ENCODE results near the gene PSMG3. TPM values are rescaled to one million over a fixed set of nuclear protein-coding genes. Genes with fewer than 3 reads are reported as not detected.

Gene PSMG3
- polyA plus RNA-seq, 2 donors = 66.9 to 72.3 TPM

DNA sequence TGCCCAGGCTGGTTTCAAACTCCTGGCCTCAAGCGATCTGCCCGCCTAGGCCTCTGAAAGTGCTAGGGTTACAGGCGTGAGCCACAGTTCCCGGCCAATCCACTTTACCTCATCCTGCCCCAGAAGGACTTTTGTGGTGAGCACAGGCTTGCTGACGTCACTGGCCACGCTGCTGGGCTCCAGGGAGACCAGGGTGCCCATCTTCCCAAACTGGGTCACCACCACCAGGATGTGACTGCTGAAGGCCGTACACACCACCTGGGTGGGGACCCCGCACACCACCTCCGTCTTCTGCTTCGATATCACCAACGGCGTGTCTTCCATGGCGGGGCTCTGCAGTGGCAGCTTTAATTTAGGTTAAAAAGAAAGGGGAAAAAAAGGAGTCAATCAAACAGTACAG, 816 bp downstream of the PSMG3 start:
- Histone ChIP-seq H3K27ac (ENCODE audit: low read depth in 2 of 2, low read length in 1 of 2) (peak overlapping the region; percentile 95 to 98), H3K4me3 (ENCODE audit: low read depth in 1 of 2, low read length in 2 of 2) (peak overlapping the region; percentile 60 to 89), H3K4me1 (ENCODE audit: control insufficient read depth in 2 of 2, insufficient read depth in 2 of 2, low read length in 1 of 2) (peaks cover 0 to 19% of the 10 kb centered on the region in 2 donors), H3K36me3 (ENCODE audit: control insufficient read depth in 2 of 2, insufficient read depth in 2 of 2, low read length in 1 of 2) (peaks cover 0 to 4% of the 10 kb centered on the region in 2 donors), H3K27me3 (ENCODE audit: control insufficient read depth in 1 of 2, insufficient read depth in 2 of 2, low read length in 2 of 2) (no peaks in the 10 kb centered on the region), H3K9me3 (ENCODE audit: control insufficient read depth in 2 of 2, insufficient read depth in 1 of 2, low read depth in 1 of 2, low read length in 1 of 2) (no peaks in the 10 kb centered on the region)
- WGBS, 2 donors = 48 to 51% methylated on average over 13 of the region's 13 CpGs

DNA sequence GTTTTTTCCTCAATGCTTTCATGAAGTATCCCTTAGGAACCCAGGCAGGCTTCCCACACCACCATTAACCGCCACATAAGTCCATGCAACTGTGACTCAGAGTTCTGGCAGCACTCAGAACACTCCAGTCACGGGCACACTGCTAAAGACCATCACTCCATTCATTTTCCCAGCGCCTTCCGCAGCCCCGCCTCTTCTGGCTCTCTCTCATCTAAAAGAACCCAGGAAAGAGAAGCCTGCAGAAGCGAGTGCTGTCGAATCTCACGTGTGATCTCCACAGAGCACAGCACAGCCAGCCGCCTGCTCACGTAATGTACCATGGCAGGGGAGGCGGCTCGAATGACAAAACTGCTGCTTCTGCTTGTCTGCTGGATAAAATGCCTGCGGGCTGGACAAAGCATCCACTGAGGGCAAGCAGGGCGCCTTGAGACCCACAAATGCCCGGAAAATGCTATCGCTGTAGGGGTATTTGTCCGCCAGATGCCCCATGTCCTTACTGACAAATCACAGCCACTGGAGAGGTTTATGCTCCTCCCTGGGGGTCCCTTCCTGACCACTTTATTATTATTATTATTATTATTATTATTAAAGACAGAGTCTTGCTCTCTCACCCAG, 1.8 kb downstream of the PSMG3 start:
- Histone ChIP-seq H3K27ac (ENCODE audit: low read depth in 2 of 2, low read length in 1 of 2) (peak overlapping the region; percentile 95 to 98), H3K4me3 (ENCODE audit: low read depth in 1 of 2, low read length in 2 of 2) (no peak overlapping the region), H3K9me3 (ENCODE audit: control insufficient read depth in 2 of 2, insufficient read depth in 1 of 2, low read depth in 1 of 2, low read length in 1 of 2) (no peaks in the 10 kb centered on the region), H3K36me3 (ENCODE audit: control insufficient read depth in 2 of 2, insufficient read depth in 2 of 2, low read length in 1 of 2) (peaks cover 0 to 4% of the 10 kb centered on the region in 2 donors), H3K27me3 (ENCODE audit: control insufficient read depth in 1 of 2, insufficient read depth in 2 of 2, low read length in 2 of 2) (no peaks in the 10 kb centered on the region), H3K4me1 (ENCODE audit: control insufficient read depth in 2 of 2, insufficient read depth in 2 of 2, low read length in 1 of 2) (peaks cover 0 to 22% of the 10 kb centered on the region in 2 donors)
- 50 to 55% methylated on average over 17 of the region's 17 CpGs for WGBS, 2 donors

DNA sequence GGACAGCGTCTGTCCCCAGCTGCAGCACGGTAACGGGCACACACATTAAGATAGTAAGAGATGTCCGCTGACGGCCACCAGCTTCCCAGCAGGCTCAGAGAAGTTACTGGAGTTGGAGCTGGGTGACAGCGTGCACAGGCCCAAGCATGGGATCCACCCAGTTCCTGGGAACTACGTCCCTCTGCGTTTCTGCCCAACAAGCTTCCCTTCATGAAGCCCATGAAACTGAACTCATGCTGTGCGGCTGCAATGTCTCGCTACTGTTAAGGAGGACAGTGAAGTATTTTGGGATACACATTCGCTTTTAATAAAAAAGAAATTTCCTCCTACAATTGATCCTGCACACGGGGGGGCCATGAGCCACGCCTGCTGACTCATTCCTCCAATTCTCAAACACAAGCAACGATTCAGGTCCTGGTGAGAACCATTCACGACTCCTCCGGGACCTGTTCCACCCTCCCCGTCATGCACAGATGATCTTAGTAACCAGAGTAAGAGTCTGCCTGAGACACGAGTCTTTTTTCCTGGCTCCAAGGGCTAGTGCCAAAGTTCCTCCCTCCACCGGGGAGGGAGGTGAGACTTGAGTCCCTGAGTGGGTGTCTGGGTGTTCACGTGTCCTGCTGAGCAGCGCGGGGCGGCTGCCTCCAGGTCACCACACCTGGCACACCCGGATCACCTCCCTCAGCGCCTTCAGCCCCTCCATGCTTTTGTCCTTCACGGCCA, 2.6 kb downstream of the PSMG3 start:
- no peaks in the 10 kb centered on the region for H3K27me3 ChIP-seq (ENCODE audit: control insufficient read depth in 1 of 2, insufficient read depth in 2 of 2, low read length in 2 of 2)
- peak overlapping the region in 1 of 2 donors; percentile 14 for H3K4me3 ChIP-seq (ENCODE audit: low read depth in 1 of 2, low read length in 2 of 2)
- 54 to 60% methylated on average over 26 of the region's 26 CpGs for WGBS, 2 donors
- H3K4me1 ChIP-seq (ENCODE audit: control insufficient read depth in 2 of 2, insufficient read depth in 2 of 2, low read length in 1 of 2) = peaks cover 0 to 22% of the 10 kb centered on the region in 2 donors
- no peaks in the 10 kb centered on the region for H3K9me3 ChIP-seq (ENCODE audit: control insufficient read depth in 2 of 2, insufficient read depth in 1 of 2, low read depth in 1 of 2, low read length in 1 of 2)
- H3K36me3 ChIP-seq (ENCODE audit: control insufficient read depth in 2 of 2, insufficient read depth in 2 of 2, low read length in 1 of 2) = peaks cover 0 to 4% of the 10 kb centered on the region in 2 donors
- peak overlapping the region; percentile 95 to 98 for H3K27ac ChIP-seq (ENCODE audit: low read depth in 2 of 2, low read length in 1 of 2)

DNA sequence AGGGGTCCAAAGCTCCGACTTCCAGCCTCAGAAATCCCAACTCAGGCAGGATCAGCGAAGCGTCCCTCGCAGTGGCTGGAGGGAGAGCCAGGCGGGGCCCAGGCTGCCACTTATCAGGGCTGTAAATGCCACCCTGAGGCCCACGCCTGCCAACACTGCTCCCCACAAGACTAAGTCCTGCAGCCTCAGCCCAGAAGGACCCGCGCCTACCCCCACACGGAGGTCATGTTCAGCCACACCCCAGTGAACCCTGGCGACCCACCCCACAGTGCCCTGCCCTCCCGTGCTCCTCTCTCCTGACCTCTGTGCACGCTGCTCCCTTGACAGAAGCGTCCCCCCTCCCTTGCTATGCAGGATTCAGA, 3.2 kb downstream of the PSMG3 start:
- H3K4me1 ChIP-seq (ENCODE audit: control insufficient read depth in 2 of 2, insufficient read depth in 2 of 2, low read length in 1 of 2) = peaks cover 0 to 22% of the 10 kb centered on the region in 2 donors
- no peaks in the 10 kb centered on the region for H3K27me3 ChIP-seq (ENCODE audit: control insufficient read depth in 1 of 2, insufficient read depth in 2 of 2, low read length in 2 of 2)
- H3K4me3 ChIP-seq (ENCODE audit: low read depth in 1 of 2, low read length in 2 of 2) = peak overlapping the region in 1 of 2 donors; percentile 14
- peak overlapping the region; percentile 95 to 98 for H3K27ac ChIP-seq (ENCODE audit: low read depth in 2 of 2, low read length in 1 of 2)
- no peaks in the 10 kb centered on the region for H3K9me3 ChIP-seq (ENCODE audit: control insufficient read depth in 2 of 2, insufficient read depth in 1 of 2, low read depth in 1 of 2, low read length in 1 of 2)
- H3K36me3 ChIP-seq (ENCODE audit: control insufficient read depth in 2 of 2, insufficient read depth in 2 of 2, low read length in 1 of 2) = peaks cover 0 to 4% of the 10 kb centered on the region in 2 donors
- WGBS, 2 donors = 55 to 62% methylated on average over 13 of the region's 13 CpGs

DNA sequence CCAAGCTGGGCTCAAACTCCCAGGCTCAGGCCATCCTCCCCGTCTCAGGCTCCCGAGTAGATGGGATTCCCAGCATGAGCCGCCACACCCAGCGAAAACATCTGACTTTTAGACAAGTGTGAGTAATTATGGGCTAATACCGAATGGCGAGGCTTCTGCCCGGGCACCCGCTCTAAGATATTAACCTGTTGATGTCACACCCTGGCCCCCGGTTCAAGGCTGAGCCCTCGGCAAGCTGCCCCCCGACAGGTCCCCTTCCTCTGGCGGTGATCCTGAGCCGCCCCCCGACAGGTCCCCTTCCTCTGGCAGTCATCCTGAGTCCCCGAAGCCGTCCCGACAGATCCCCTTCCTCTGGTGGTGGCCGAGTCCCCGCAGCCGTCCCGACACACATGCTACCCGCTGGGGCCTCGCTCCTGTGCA, 5.2 kb downstream of the PSMG3 start:
- Histone ChIP-seq H3K36me3 (ENCODE audit: control insufficient read depth in 2 of 2, insufficient read depth in 2 of 2, low read length in 1 of 2) (peaks cover 0 to 4% of the 10 kb centered on the region in 2 donors), H3K27me3 (ENCODE audit: control insufficient read depth in 1 of 2, insufficient read depth in 2 of 2, low read length in 2 of 2) (no peaks in the 10 kb centered on the region), H3K27ac (ENCODE audit: low read depth in 2 of 2, low read length in 1 of 2) (peak overlapping the region; percentile 66 to 91), H3K9me3 (ENCODE audit: control insufficient read depth in 2 of 2, insufficient read depth in 1 of 2, low read depth in 1 of 2, low read length in 1 of 2) (no peaks in the 10 kb centered on the region), H3K4me3 (ENCODE audit: low read depth in 1 of 2, low read length in 2 of 2) (peak overlapping the region in 1 of 2 donors; percentile 9), H3K4me1 (ENCODE audit: control insufficient read depth in 2 of 2, insufficient read depth in 2 of 2, low read length in 1 of 2) (peaks cover 4 to 28% of the 10 kb centered on the region in 2 donors)
- WGBS, 2 donors = 50 to 62% methylated on average over 21 to 23 of the region's 23 CpGs

DNA sequence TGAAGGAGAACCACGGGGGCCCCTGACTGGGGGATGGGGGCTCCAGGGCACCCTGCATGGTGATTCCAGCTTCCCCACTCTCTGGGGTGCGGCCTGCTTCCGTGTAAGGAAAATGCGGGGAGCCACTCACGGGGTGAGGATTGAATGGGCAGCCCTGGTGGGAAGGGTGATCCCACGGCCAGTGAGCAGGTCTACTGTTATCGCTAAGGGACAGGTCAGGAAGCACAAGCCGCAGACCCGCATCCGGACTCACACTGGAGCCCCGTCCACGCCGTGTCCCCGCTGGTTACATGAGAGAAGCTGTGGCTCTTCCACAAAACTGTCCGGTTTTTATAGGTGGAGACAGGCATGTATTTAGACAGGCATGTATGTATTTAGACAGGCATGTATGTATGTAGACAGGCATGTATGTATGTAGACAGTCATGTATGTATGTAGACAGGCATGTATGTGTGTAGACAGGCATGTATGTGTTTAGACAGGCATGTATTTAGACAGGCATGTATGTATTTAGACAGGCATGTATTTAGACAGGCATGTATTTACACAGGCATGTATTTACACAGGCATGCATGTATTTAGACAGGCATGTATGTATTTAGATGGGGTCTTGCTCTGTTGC, 5.7 kb downstream of the PSMG3 start:
- no peaks in the 10 kb centered on the region for H3K27me3 ChIP-seq (ENCODE audit: control insufficient read depth in 1 of 2, insufficient read depth in 2 of 2, low read length in 2 of 2)
- no peaks in the 10 kb centered on the region for H3K9me3 ChIP-seq (ENCODE audit: control insufficient read depth in 2 of 2, insufficient read depth in 1 of 2, low read depth in 1 of 2, low read length in 1 of 2)
- WGBS, 2 donors = 82 to 88% methylated on average over 15 of the region's 15 CpGs
- peak overlapping the region; percentile 41 to 91 for H3K27ac ChIP-seq (ENCODE audit: low read depth in 2 of 2, low read length in 1 of 2)
- peaks cover 4 to 26% of the 10 kb centered on the region in 2 donors for H3K4me1 ChIP-seq (ENCODE audit: control insufficient read depth in 2 of 2, insufficient read depth in 2 of 2, low read length in 1 of 2)
- peak overlapping the region in 1 of 2 donors; percentile 9 for H3K4me3 ChIP-seq (ENCODE audit: low read depth in 1 of 2, low read length in 2 of 2)
- peaks cover 0 to 4% of the 10 kb centered on the region in 2 donors for H3K36me3 ChIP-seq (ENCODE audit: control insufficient read depth in 2 of 2, insufficient read depth in 2 of 2, low read length in 1 of 2)

DNA sequence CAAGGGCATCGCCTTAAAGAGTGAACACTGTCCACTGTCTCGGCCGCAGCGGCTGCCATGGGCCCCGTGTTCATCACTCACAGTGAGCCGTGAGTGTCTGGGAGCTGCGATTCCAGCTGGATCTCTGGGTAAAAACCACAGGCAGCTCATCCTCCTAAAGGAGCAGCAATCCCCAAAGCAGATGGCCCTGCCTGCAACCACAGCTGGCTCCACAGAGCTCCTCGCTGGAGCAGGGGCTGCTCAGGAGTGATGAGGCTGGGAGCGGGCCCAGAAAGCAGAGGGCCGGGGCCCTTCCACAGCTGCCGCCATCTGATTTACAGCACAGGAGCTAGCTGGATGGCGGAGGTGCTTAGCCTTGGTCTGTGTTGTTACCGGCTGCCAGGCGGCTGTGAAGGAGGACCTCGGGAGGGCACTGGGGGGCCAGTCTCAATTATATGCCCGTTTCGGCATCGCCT, 7.2 kb downstream of the PSMG3 start:
- 78 to 80% methylated on average over 18 of the region's 18 CpGs for WGBS, 2 donors
- no peak overlapping the region for H3K4me3 ChIP-seq (ENCODE audit: low read depth in 1 of 2, low read length in 2 of 2)
- no peaks in the 10 kb centered on the region for H3K27me3 ChIP-seq (ENCODE audit: control insufficient read depth in 1 of 2, insufficient read depth in 2 of 2, low read length in 2 of 2)
- peaks cover 0 to 4% of the 10 kb centered on the region in 2 donors for H3K36me3 ChIP-seq (ENCODE audit: control insufficient read depth in 2 of 2, insufficient read depth in 2 of 2, low read length in 1 of 2)
- H3K27ac ChIP-seq (ENCODE audit: low read depth in 2 of 2, low read length in 1 of 2) = no peak overlapping the region
- H3K4me1 ChIP-seq (ENCODE audit: control insufficient read depth in 2 of 2, insufficient read depth in 2 of 2, low read length in 1 of 2) = peaks cover 4 to 32% of the 10 kb centered on the region in 2 donors
- H3K9me3 ChIP-seq (ENCODE audit: control insufficient read depth in 2 of 2, insufficient read depth in 1 of 2, low read depth in 1 of 2, low read length in 1 of 2) = no peaks in the 10 kb centered on the region

DNA sequence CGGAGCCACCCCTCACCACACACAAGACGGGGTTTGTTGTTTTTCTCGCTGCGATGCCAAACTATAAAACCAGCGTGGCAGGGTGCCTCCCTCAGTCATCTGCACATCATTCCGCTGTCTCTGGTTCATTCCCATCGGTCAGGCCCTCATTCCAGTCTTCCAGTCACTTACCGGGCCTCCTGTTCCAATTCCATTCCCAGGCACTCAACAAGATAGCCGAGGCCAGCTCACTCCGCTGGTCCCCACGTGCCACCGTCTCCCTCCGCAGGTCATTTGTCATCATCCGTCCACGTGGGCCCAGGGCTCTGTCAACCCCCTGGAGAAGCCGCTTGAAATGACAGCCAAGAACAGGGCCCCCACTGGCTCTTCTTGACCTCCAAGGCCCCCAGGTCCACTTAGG, 7.7 kb downstream of the PSMG3 start:
- H3K4me3 ChIP-seq (ENCODE audit: low read depth in 1 of 2, low read length in 2 of 2) = no peak overlapping the region
- 73 to 77% methylated on average over 16 of the region's 16 CpGs for WGBS, 2 donors
- no peaks in the 10 kb centered on the region for H3K27me3 ChIP-seq (ENCODE audit: control insufficient read depth in 1 of 2, insufficient read depth in 2 of 2, low read length in 2 of 2)
- peaks cover 0 to 4% of the 10 kb centered on the region in 2 donors for H3K36me3 ChIP-seq (ENCODE audit: control insufficient read depth in 2 of 2, insufficient read depth in 2 of 2, low read length in 1 of 2)
- H3K9me3 ChIP-seq (ENCODE audit: control insufficient read depth in 2 of 2, insufficient read depth in 1 of 2, low read depth in 1 of 2, low read length in 1 of 2) = no peaks in the 10 kb centered on the region
- no peak overlapping the region for H3K27ac ChIP-seq (ENCODE audit: low read depth in 2 of 2, low read length in 1 of 2)
- peaks cover 4 to 33% of the 10 kb centered on the region in 2 donors for H3K4me1 ChIP-seq (ENCODE audit: control insufficient read depth in 2 of 2, insufficient read depth in 2 of 2, low read length in 1 of 2)

DNA sequence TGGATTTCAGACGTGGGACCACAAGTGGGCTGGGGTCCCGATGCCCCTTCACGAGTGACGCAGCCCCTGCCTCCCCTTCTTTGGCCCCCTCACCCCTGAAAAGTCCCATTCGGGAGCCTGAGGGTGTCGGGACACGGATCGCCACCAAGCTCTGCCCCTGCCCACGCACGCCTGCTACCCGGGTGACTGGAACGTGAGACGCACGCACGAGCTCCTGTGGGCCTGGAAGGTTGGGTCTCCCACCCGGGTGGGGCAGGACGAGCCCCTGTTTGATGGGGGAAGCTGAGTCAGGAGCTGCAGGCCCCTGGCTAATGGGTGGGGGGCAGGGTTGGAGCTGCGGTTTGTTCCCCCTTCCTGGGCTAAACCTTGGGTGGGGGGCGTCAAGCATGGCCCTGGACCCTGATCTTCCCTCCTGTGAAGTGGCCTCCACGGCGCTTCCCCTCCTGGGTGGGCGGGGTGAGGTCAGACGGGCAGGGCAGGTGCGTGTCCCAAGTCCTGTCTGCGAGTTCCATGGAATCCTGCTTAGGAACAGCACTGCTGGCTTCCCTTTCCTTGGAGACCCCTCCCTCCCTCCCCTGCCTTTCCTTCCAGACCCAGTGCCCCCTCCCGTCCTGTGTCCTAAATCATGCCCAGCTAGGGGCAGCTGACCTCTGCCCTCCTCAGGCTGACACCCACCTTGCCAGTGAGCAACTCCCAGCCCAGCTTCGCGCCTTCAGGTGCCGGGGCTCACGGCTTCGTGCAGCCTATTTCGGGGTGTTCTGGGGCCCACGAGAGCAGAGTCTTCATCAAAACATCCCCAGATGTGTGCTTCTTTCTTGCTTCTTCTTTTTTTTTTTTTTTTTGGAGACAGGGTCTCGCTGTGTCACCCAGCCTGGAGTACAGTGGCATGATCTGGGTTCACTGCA, 8.5 kb downstream of the PSMG3 start:
- H3K4me1 ChIP-seq (ENCODE audit: control insufficient read depth in 2 of 2, insufficient read depth in 2 of 2, low read length in 1 of 2) = peaks cover 4 to 26% of the 10 kb centered on the region in 2 donors
- H3K36me3 ChIP-seq (ENCODE audit: control insufficient read depth in 2 of 2, insufficient read depth in 2 of 2, low read length in 1 of 2) = no peaks in the 10 kb centered on the region
- 66 to 74% methylated on average over 31 to 34 of the region's 34 CpGs for WGBS, 2 donors
- no peaks in the 10 kb centered on the region for H3K27me3 ChIP-seq (ENCODE audit: control insufficient read depth in 1 of 2, insufficient read depth in 2 of 2, low read length in 2 of 2)
- no peaks in the 10 kb centered on the region for H3K9me3 ChIP-seq (ENCODE audit: control insufficient read depth in 2 of 2, insufficient read depth in 1 of 2, low read depth in 1 of 2, low read length in 1 of 2)
- peak overlapping the region; percentile 70 to 96 for H3K27ac ChIP-seq (ENCODE audit: low read depth in 2 of 2, low read length in 1 of 2)
- peak overlapping the region; percentile 19 to 55 for H3K4me3 ChIP-seq (ENCODE audit: low read depth in 1 of 2, low read length in 2 of 2)

Data from esophagus (tissue), 2 donors.